ENCODE measurements around the gene PEX26.

Gene PEX26

GRCh38 chr22:18154821-18155390, 77.1 kb downstream of the PEX26 start:
- no peak for DNase-seq
